Stimulated activated CD4-positive, alpha-beta T cell treated with anti-CD3 and anti-CD28 coated beads, TNF-alpha, amount 100 ng/mL, for 24 hours (primary cell): ENCODE measurements around the gene ELP4.

Experiments used
- DNase-seq, 3 experiments: peaks; one replicate each; pipeline ENCODE4 v3.0.0-alpha.2; 2020; ENCODE audit warnings: low read depth in 3 of 3

The ELP4 gene

GRCh38 chr11:31812383-31813381, 303.1 kb downstream of the ELP4 start:
- DNase-seq, result no peak

- DNase-seq, result no peak
These were observed 304.0 kb downstream of the ELP4 start for GRCh38 chr11:31813391-31814175.

GRCh38 chr11:31814176-31814868, 304.8 kb downstream of the ELP4 start:
- DNase-seq, result no peak

- no peak for DNase-seq
These were observed 306.3 kb downstream of the ELP4 start for GRCh38 chr11:31815711-31816467.

GRCh38 chr11:31816468-31817053, 307.0 kb downstream of the ELP4 start:
- no peak for DNase-seq

- DNase-seq, result no peak
These were observed 307.6 kb downstream of the ELP4 start for GRCh38 chr11:31817054-31817620.

GRCh38 chr11:31817621-31818424, 308.3 kb downstream of the ELP4 start:
- DNase-seq, result no peak

GRCh38 chr11:31818425-31818755, 308.8 kb downstream of the ELP4 start:
- no peak for DNase-seq

- no peak for DNase-seq
These were observed 309.3 kb downstream of the ELP4 start for GRCh38 chr11:31818874-31819331.

- no peak for DNase-seq
These were observed 310.3 kb downstream of the ELP4 start for GRCh38 chr11:31819621-31820437.

GRCh38 chr11:31820438-31820818, 310.9 kb downstream of the ELP4 start:
- no peak for DNase-seq

GRCh38 chr11:31821235-31821764, 311.7 kb downstream of the ELP4 start:
- no peak for DNase-seq

- no peak for DNase-seq
These were observed 312.2 kb downstream of the ELP4 start for GRCh38 chr11:31821766-31822165.

GRCh38 chr11:31822175-31822926, 312.8 kb downstream of the ELP4 start:
- DNase-seq, result no peak

GRCh38 chr11:31822927-31823643, 313.5 kb downstream of the ELP4 start:
- DNase-seq, result no peak

GRCh38 chr11:31823644-31824331, 314.2 kb downstream of the ELP4 start:
- no peak for DNase-seq
